HG03571 (cell line): ENCODE data around the gene PAEP.

Source experiments
- ATAC-seq: cut with Tn5 transposase; IDR thresholded peaks from one replicate; pipeline ENCODE4 v1.9.1; 2021; ENCODE audit not compliant: unreplicated experiment

Gene PAEP

GRCh38 chr9:135591506-135592330 is 30.2 kb downstream of the PAEP start:
- no peak for ATAC-seq

- no peak for ATAC-seq
Measured at GRCh38 chr9:135592331-135592590, 30.7 kb downstream of the PAEP start.

DNA sequence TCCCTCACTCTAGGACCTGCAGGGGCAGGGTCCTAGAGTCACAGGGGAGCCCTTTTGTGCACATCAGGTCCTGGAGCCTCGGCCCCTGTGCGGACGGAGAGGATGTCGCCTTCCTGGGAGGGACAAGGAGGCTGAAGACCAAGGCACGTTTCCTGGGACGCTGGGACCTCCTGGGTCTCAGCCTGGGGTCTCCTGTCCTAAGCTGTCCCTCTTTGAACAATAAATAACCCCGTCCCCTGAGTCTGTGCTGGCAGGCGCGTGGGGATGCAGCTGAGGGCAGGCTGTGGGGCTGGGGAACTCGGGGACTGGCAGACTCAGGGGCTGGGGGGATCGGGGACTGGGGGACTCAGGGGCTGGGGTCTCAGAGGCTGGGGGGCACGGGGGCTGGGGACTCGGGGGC is 31.1 kb downstream of the PAEP start:
- ATAC-seq: no peak

DNA sequence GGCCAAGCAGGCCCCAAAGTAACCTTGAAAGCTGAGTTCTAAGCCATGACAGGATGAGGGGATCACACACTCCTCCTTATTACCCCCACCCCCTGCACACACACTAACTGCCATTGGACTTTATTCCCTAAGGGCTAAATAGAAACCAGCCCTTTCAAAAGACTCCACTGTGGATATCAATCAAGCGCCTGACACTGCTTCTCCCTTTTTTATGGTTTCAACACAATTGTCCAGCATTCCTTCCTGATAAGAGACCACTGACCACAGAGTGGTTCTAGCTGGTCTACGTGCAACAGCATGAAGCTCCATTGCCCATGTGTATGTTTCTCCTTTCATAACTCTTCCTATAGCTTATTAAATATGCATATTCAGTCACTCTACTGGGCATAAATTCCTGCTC is 34.7 kb downstream of the PAEP start:
- ATAC-seq: no peak

GRCh38 chr9:135600296-135600817 is 38.8 kb downstream of the PAEP start:
- ATAC-seq: no peak

- ATAC-seq: no peak
Measured at GRCh38 chr9:135601988-135602387, 40.4 kb downstream of the PAEP start.

DNA sequence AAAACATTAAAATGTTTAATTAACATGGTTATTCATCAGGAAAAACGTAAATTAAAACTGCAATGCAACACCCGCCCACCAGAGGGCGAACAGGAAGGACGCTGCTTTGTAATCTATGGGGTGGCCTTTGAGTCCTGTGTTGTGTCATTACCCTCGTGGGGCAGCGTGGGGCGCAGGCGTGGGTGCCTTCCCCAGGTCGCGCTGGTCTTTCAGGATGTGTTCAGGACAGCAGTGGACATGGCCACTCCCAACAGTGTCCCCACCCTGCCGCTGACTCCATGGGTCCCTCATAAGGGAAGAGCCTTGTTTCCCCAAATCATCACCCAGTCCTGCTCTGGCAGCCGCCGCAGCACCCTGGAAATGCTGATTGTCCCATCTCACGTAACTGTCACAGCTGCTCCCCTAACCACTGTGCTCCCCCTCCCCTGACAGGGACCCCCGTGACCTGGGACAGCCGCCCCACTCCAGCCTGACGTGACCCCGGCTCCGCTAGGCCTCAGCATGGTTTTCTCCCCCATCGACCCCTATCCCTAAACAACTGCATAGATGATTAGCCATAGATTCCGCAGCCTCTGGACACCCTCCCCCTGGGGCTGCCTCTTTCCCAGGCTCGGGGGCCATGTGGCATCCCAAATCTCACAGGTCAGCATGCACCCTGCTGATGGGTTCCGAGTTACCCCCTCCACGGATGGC is 41.4 kb downstream of the PAEP start:
- no peak for ATAC-seq

DNA sequence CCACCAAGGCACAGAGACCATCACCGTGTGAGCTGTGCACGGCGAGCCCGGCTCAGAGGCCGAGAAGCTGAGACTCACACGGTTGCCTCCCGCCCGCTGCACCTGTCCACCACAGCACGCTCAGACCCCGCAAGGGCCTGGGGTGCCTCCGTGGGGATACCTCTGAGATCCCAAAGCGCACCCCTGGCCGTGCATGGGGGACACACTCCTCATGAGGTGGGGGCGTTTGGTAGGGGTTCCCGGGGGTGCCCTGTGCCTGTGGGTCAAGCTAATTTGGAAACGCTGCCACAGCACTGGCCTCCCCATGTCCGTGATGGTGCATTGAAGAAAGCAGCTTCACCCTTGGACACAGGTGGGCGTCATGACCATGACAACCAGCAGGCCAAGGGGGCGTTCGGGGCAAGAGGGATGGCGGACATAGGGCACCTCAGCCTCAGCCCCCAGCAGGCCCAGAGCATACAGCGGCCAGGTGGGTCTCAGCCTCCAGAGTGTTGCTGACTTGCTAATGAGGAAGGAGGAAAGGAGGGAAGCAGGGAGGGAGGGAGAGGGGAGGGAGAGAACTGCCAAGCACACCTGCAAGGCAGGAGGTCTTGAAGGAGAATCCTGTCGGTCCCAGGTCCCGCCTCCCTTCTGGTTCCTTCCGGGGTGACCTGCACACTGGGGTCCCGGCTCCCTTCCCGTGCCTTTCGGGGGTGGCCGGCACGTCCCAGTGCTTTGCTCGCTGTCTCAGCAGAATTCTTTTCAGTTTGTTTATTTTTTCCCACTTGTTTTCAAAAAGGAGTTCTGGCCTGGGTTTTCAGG is 43.1 kb downstream of the PAEP start:
- ATAC-seq: no peak

DNA sequence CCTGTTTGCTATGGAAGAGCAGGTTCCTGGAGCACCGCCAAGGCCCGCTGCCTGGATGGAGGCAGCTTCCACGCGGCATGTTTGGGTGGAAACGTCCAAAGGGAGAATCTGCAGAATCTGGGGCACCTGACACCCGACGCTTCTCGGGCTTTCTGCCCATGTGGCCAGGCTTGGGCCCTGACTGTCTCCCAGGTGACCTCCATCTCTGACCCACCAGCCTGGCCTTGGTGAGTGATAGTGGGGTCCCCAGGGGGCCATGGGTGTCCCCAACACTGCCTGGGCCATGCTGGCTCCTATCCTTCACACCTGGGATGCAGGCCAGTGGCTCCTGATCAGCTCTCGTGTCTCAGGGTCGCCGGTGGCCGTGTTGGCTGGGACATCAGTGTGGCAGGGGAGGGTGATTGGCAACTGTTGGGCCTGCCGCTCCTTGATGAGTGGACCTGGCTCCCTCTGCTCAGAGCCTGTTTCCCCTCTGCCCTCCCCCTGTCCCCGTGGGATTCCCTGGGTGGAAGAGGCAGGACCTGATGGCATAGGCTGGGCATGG is 43.8 kb downstream of the PAEP start:
- ATAC-seq: no peak

GRCh38 chr9:135606885-135607259 is 45.3 kb downstream of the PAEP start:
- no peak for ATAC-seq

DNA sequence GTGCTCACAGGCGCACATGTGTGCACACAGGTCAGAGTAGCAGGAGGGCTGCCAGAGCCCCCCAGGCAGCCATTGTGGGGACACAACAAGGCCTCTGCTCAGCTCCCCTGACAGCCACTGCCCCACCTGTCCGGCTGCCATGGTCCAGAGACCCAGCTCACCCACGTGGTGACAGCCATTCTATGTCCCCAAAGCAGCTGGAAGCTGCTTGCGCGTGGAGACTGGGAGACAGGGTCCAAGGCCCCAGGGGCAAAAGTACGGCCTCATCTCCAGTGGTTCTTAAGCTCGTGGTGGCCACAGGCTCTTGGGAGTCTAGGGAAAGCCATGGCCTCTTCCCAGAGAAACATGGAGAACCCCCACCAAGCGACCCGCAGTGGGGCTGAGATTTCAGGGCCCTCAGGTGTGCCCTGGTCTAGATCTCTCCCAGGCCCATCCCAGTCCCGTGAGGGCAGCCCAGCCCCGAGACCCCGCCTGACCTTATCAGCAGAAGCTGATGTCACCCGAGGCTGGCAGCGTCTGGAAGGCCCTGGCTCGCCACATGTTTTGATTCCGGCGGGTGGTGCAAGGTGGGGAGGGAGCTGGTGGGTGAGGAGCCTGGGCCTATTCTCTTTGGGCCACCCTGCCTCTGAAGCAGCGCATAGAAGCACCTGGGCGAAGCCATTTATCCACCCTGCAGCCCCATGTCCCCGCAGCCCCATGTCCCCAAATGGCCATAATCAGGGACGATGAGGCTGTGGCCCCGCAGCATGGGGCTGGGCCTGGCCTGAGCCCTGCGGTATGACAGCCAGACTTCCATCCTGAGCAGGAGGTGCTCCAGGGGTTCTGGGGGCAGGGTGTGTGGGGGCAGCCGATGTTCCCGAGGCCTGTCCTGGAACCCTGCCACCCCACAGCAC is 46.1 kb downstream of the PAEP start:
- no peak for ATAC-seq

GRCh38 chr9:135608294-135608998 is 46.9 kb downstream of the PAEP start:
- ATAC-seq: no peak

DNA sequence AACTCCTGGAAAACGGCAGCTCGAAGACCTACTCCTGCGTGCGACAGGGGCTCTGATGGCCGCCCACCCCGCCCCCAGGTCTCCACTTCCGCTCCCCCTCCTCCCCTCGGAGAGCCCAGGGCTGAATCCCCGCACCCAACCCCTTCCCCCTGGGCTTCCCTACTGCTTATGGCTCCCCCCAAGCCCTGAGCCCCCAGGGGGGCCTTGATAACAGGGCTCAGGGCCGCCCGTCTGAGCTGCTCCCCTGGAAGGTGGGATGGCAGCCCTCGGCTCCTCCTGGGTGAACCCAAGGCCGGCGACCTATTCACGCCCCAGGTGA is 47.4 kb downstream of the PAEP start:
- no peak for ATAC-seq

DNA sequence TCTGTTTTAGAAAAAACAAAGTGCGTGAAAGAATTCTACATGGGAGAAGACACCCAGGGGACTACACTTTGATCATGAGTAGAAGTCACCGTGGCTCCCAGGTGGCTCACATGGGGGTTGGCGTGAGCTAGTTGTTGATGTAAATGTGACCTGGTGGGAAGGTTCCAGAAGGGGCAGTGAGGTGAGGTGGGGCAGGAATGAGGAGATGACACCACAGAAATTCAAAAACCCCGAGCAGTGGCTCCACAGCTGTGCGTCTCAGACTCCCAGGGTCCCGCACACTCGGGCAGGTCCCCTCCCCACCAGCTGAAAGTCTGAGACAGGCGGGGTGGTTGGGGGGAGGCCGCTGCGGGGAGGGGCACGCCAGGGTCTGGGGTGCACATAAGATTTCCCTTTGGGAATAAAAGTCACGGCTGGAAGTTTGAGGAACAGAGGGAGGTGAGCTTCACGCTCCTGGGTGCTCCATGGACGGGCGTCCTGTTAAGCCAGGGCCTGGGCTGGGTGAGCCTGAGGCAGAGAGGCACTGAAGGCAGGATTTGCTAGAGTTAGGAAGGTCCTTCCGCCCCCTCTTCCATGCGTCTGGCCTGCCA is 47.9 kb downstream of the PAEP start:
- no peak for ATAC-seq

DNA sequence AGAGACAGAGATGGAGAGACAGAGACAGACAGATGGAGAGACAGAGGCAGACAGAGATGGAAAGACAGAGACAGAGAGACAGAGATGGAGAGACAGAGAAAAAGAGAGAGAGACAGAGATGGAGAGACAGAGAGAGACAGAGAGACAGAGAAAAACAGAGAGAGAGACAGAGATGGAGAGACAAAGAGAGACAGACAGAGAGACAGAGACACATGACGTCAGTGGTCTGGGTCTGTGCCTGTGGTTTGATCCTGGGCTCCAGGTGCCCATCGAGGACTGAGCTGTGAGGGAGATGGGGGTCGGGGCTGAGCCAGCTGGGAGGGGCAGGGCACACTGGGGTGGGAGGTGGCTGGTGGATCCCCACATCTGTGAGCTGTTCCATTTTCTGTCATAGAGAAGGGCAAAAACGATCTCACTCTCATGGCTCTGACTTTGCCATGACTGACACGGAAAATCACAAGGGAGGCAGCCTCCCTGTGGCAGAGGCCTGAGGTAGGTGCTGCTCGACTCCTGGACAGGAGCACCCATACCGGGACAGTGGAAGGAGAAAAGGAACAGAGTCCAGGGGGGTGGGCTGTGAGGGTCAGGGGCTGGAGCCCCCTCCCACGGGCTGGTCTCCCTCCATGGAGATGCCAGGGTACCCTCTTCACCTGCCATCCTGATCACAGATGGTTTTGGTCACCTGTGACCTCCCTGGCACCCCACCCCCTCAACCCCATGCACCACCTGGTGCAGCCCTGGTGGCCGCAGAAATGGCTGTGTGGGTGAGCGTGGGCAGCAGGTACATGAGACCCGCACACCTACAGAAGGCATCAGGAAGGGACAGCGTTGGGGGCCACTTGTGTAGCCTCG is 49.0 kb downstream of the PAEP start:
- ATAC-seq: no peak

- ATAC-seq: no peak
Measured at GRCh38 chr9:135611142-135611874, 49.8 kb downstream of the PAEP start.

DNA sequence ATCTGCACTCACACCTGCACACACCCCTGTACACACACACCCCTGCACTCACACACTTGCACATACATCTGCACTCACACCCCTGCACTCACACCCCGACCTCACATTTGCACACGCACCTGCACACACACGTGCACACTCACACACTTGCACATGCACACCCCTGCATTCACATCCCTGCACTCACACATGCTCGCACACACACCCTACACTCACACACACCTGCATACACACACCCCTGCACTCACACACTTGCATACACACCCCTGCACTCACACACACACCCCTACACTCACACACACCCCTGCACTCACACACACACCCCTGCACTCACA is 50.3 kb downstream of the PAEP start:
- no peak for ATAC-seq

DNA sequence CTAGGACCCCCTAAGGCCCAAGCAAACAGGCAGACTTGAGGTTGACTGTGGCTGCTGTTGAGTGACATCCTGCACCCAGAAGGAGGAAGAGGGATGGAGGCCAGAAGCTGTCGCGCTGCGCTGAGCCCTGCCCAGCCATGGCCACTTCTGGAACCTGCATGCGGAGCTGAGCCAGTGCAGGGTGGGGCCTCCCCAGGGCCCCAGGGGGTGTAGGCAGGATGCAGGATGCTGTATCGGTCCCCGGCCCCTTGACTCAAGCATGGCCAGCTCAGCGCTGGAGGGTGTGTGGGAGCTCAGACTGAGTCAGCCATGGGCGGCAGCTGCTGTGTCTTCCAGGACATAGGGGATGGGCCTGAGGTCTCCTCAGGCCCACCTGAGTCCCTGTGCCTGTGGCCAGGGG is 50.9 kb downstream of the PAEP start:
- ATAC-seq: no peak
